OCI-LY7 (cell line): Measurements from ENCODE around the gene HTR3B. TPM values are rescaled to one million over a fixed set of nuclear protein-coding genes. Genes with fewer than 3 reads are reported as not detected.

ENCODE experiments used
- BruUV-seq: library from RNA; stranded (reverse); fragments of 400-500 nt; replicated peaks from 2 replicates; lab custom pipeline; 2021; lab: Mats Ljungman, UMichigan
- CTCF ChIA-PET: fragments of 300-600 bp; sonication (Branson Sonifier 250); formaldehyde crosslinking; loops from one replicate; lab custom pipeline; 2022; ENCODE audit warnings: antibody characterized with exemption; ENCODE audit not compliant: unreplicated experiment; lab: Charles Lee
- POLR2A ChIA-PET: fragments of 300-600 bp; sonication (Branson Sonifier 250); formaldehyde crosslinking; loops from one replicate; lab custom pipeline; 2022; ENCODE audit warnings: antibody characterized with exemption; lab: Charles Lee
- DNase-seq: peaks from one replicate; pipeline ENCODE4 v3.0.0-alpha.2; 2015; ENCODE audit warnings: low spot score
- H2AFZ ChIP-seq: fragments of 200-600 bp; sonication (generic), shearing (Covaris generic); 2 replicates; pipeline ENCODE4 v1.6.1; 2014; ENCODE audit warnings: mild to moderate bottlenecking, antibody characterized with exemption, low read length, moderate library complexity
- H3K27ac ChIP-seq: fragments of 200-600 bp; sonication (generic); 2 replicates; pipeline ENCODE4 v1.5.1; 2014; ENCODE audit warnings: mixed run types, low read depth, mild to moderate bottlenecking, moderate library complexity, low read length, inconsistent platforms; ENCODE audit not compliant: poor library complexity, severe bottlenecking
- H3K36me3 ChIP-seq: fragments of 200-600 bp; sonication (generic); 2 replicates; pipeline ENCODE4 v1.6.1; 2014; ENCODE audit warnings: mild to moderate bottlenecking, antibody characterized with exemption, low read length, moderate library complexity, mixed read lengths; ENCODE audit not compliant: insufficient read depth
- H3K4me1 ChIP-seq: fragments of 200-600 bp; sonication (generic); 2 replicates; pipeline ENCODE4 v1.5.1; 2014; ENCODE audit warnings: mild to moderate bottlenecking, low read length; ENCODE audit not compliant: insufficient read depth, poor library complexity, severe bottlenecking
- H3K4me2 ChIP-seq: fragments of 200-600 bp; sonication (generic); 2 replicates; pipeline ENCODE4 v1.6.1; 2014; ENCODE audit warnings: mild to moderate bottlenecking, low read length
- H3K4me3 ChIP-seq: fragments of 200-600 bp; sonication (generic); 2 replicates; pipeline ENCODE4 v1.5.1; 2014; ENCODE audit warnings: mild to moderate bottlenecking, low read depth, low read length; ENCODE audit not compliant: poor library complexity, severe bottlenecking
- H3K79me2 ChIP-seq: fragments of 200-600 bp; sonication (generic); 2 replicates; pipeline ENCODE4 v1.6.1; 2016; ENCODE audit warnings: low read depth, mild to moderate bottlenecking, low read length, moderate library complexity, mixed read lengths; ENCODE audit not compliant: insufficient read depth
- H3K9me2 ChIP-seq: fragments of 200-600 bp; sonication (generic); 2 replicates; pipeline ENCODE4 v1.6.1; 2016; ENCODE audit warnings: mild to moderate bottlenecking, low read length, mixed read lengths; ENCODE audit not compliant: insufficient read depth
- H3K9me3 ChIP-seq: fragments of 200-600 bp; sonication (generic); 2 replicates; pipeline ENCODE4 v1.6.1; 2014; ENCODE audit warnings: mild to moderate bottlenecking, mixed run types, low read length, mixed read lengths
- H4K20me1 ChIP-seq: fragments of 200-600 bp; sonication (generic); 2 replicates; pipeline ENCODE4 v1.6.1; 2014; ENCODE audit warnings: mild to moderate bottlenecking, antibody characterized with exemption, low read length, moderate library complexity, mixed read lengths; ENCODE audit not compliant: insufficient read depth
- CTCF ChIP-seq: fragments of 200-600 bp; sonication (generic); conservative IDR thresholded peaks from 2 replicates; pipeline ENCODE4 v1.5.1; 2014; ENCODE audit warnings: mild to moderate bottlenecking, antibody characterized with exemption, low read length, moderate library complexity, mixed read lengths
- EZH2phosphoT487 ChIP-seq: fragments of 200-600 bp; sonication (generic); IDR thresholded peaks from 2 replicates; pipeline ENCODE4 v1.6.1; 2018; ENCODE audit warnings: low read depth, borderline replicate concordance, mild to moderate bottlenecking, mixed run types, antibody characterized with exemption, low read length, moderate library complexity, mixed read lengths
- intact Hi-C: fragments of 100-400 bp; cut with micrococcal nuclease; formaldehyde crosslinking; loops from one replicate; pipeline ENCODE4 v1.10.0; 2022; ENCODE audit not compliant: unreplicated experiment
- total RNA-seq, 2 experiments: library from RNA; depleted of rRNA in 1 of 2; stranded (reverse); fragments of >200 nt in 1 of 2; shearing (Covaris generic) in 1 of 2; gene quantifications; 2 replicates each; pipeline ENCODE4 v1.2.3, GENCODE V29; 2014 to 2022

HTR3B gene
- total RNA-seq, 2 experiments from 2014 or later = not detected

GRCh38 chr11:113923572-113923971 is 19.0 kb downstream of the HTR3B start:
- intact Hi-C loops = no loop called here
- no peaks in the 10 kb centered on the region for H3K79me2 ChIP-seq
- ChIA-PET POLR2A (no interaction called here), CTCF (no interaction called here)
- H3K9me2 ChIP-seq = no peaks in the 10 kb centered on the region
- no peaks in the 10 kb centered on the region for H3K36me3 ChIP-seq
- DNase-seq = no peak
- H2AFZ ChIP-seq = no peak overlapping the region
- TF ChIP-seq EZH2phosphoT487 = no peak
- no peak for TF ChIP-seq CTCF
- H3K4me3 ChIP-seq = no peak overlapping the region
- H3K27ac ChIP-seq = no peak overlapping the region
- no peaks in the 10 kb centered on the region for H3K4me1 ChIP-seq
- H3K4me2 ChIP-seq = no peak overlapping the region
- H3K9me3 ChIP-seq = no peaks in the 10 kb centered on the region
- no peaks in the 10 kb centered on the region for H4K20me1 ChIP-seq
- BruUV-seq = no TSS peak

- no peak overlapping the region for H3K4me3 ChIP-seq
- H3K4me1 ChIP-seq = no peaks in the 10 kb centered on the region
- BruUV-seq = no TSS peak
- no peaks in the 10 kb centered on the region for H3K79me2 ChIP-seq
- DNase-seq = no peak
- H3K4me2 ChIP-seq = no peak overlapping the region
- no peaks in the 10 kb centered on the region for H3K9me3 ChIP-seq
- no peak overlapping the region for H3K27ac ChIP-seq
- H2AFZ ChIP-seq = no peak overlapping the region
- POLR2A ChIA-PET = no interaction called here
- CTCF ChIA-PET = interaction anchor here (0.7 kb wide), 1 partner anchor 20 kb away, joined by 3 read pairs; no protein-coding TSS in a partner anchor
- no peaks in the 10 kb centered on the region for H3K9me2 ChIP-seq
- no peak for TF ChIP-seq EZH2phosphoT487
- no peak for TF ChIP-seq CTCF
- intact Hi-C loops = no loop called here
- no peaks in the 10 kb centered on the region for H4K20me1 ChIP-seq
- H3K36me3 ChIP-seq = no peaks in the 10 kb centered on the region
Measured at GRCh38 chr11:113926273-113927197, 21.9 kb downstream of the HTR3B start.

GRCh38 chr11:113928311-113928710 is 23.7 kb downstream of the HTR3B start:
- Histone ChIP-seq H3K9me3 (no peaks in the 10 kb centered on the region), H3K79me2 (no peaks in the 10 kb centered on the region), H4K20me1 (no peaks in the 10 kb centered on the region), H3K36me3 (no peaks in the 10 kb centered on the region), H3K4me1 (no peaks in the 10 kb centered on the region), H3K4me3 (no peak overlapping the region), H3K27ac (no peak overlapping the region), H3K9me2 (no peaks in the 10 kb centered on the region), H2AFZ (no peak overlapping the region), H3K4me2 (no peak overlapping the region)
- BruUV-seq = no TSS peak
- TF ChIP-seq EZH2phosphoT487 = no peak
- TF ChIP-seq CTCF = no peak
- ChIA-PET POLR2A (no interaction called here), CTCF (no interaction called here)
- intact Hi-C loops = no loop called here
- no peak for DNase-seq
